Endodermal cell (in vitro differentiated cells): ENCODE measurements around the gene CYP26B1. TPM values are rescaled to one million over a fixed set of nuclear protein-coding genes. Genes with fewer than 3 reads are reported as not detected.

Experiments
- DNase-seq: peaks from one replicate; pipeline ENCODE4 v3.0.0-alpha.2; 2017
- H3K27ac ChIP-seq: 2 replicates; pipeline ENCODE4 v1.5.1; 2013; ENCODE audit warnings: mild to moderate bottlenecking, low read depth, low read length, moderate library complexity
- H3K27me3 ChIP-seq: 2 replicates; pipeline ENCODE4 v1.6.1; 2013; ENCODE audit warnings: mild to moderate bottlenecking, low read length, moderate library complexity; ENCODE audit not compliant: insufficient read depth, control insufficient read depth, poor library complexity, severe bottlenecking
- H3K36me3 ChIP-seq: 2 replicates; pipeline ENCODE4 v1.7.0; 2013; ENCODE audit warnings: mild to moderate bottlenecking, low read length, moderate library complexity; ENCODE audit not compliant: control insufficient read depth, insufficient read depth
- H3K4me1 ChIP-seq: one replicate; pipeline ENCODE4 v1.7.0; 2013; ENCODE audit warnings: low read length; ENCODE audit not compliant: control insufficient read depth, insufficient read depth
- H3K4me3 ChIP-seq: 2 replicates; pipeline ENCODE4 v1.5.1; 2013; ENCODE audit warnings: mild to moderate bottlenecking, low read length, moderate library complexity
- H3K9ac ChIP-seq: 2 replicates; pipeline ENCODE4 v1.6.1; 2013; ENCODE audit warnings: mild to moderate bottlenecking, low read length, moderate library complexity; ENCODE audit not compliant: poor library complexity, severe bottlenecking; ENCODE audit errors: extremely low read depth
- H3K9me3 ChIP-seq: 2 replicates; pipeline ENCODE4 v1.6.1; 2013; ENCODE audit warnings: mild to moderate bottlenecking, low read length, moderate library complexity; ENCODE audit not compliant: control insufficient read depth
- H3K27ac Mint-ChIP-seq: 2 replicates; pipeline ENCODE4 v1.8.0; 2020; ENCODE audit warnings: mixed read lengths
- H3K27me3 Mint-ChIP-seq: 2 replicates; pipeline ENCODE4 v1.8.0; 2021; ENCODE audit warnings: mild to moderate bottlenecking, mixed read lengths; ENCODE audit not compliant: insufficient read depth
- H3K36me3 Mint-ChIP-seq: 2 replicates; pipeline ENCODE4 v1.8.0; 2020; ENCODE audit warnings: low read depth, mixed read lengths
- H3K4me1 Mint-ChIP-seq: 2 replicates; pipeline ENCODE4 v1.8.0; 2020; ENCODE audit warnings: mixed read lengths
- H3K4me3 Mint-ChIP-seq: 2 replicates; pipeline ENCODE4 v1.8.0; 2020; ENCODE audit warnings: mild to moderate bottlenecking, moderate library complexity, mixed read lengths
- H3K9me3 Mint-ChIP-seq: 2 replicates; pipeline ENCODE4 v1.8.0; 2020; ENCODE audit warnings: mild to moderate bottlenecking, mixed read lengths
- WGBS, 2 experiments: methylation state at CpG; one replicate each; pipeline versions ENCODE4 v1.1.5 to v1.1.7; 2013; ENCODE audit warnings: missing lambda C conversion rate in 2 of 2, mixed read lengths in 1 of 2; ENCODE audit not compliant: insufficient coverage in 1 of 2, insufficient read length in 1 of 2; 5-methylcytosine and 5-hydroxymethylcytosine counted together
- total RNA-seq, 2 donors: library from RNA; stranded (reverse); fragmentation: NEBNext Ultra II Directional in 1 of 2; extraction: Animal tissue kit (Norgen Biotek cat#: 25700) in 1 of 2; gene quantifications; 2 replicates in 1 of 2; 3 replicates in 1 of 2; pipeline ENCODE4 v1.2.1, GENCODE V29; 2021
- TF ChIP-seq, protein P1 (sequence below): fragments of 200-600 bp; sonication (generic); conservative IDR thresholded peaks from 2 replicates; pipeline ENCODE4 v1.5.0; 2021; ENCODE audit warnings: antibody characterized with exemption, mild to moderate bottlenecking

The CYP26B1 gene
- total RNA-seq, 2 donors from 2014 or later: 0.09 to 0.91 TPM

DNA sequence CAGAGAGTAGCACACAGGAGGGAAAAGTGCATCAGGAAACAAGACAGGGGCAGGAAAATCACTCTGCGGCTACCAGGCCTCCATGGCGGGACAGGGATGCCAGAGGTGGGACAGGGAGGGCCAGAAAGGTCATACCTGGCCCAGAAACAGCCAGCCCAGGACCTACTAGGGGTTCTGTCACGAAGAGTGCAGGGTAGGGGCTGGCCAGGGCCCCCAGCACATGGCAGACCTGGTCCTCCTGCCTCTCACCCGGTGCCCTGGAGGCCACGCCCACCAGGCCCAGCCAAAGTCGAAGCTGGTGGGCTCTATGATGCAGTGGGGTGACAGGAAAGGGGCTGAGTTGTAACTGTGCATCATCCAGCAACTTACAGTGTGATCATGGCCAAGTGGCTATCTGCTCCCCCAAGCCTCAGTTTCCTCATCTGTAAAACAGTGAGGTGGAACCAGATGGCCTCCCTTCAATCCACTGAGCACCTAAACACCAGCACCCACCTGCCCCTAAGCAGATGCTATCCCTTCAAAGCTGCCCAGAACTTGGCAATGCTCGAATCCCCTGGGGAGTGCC lies 10.6 kb downstream of the CYP26B1 start:
- no peaks in the 10 kb centered on the region for H3K4me1 Mint-ChIP-seq
- H3K4me1 ChIP-seq: no peaks in the 10 kb centered on the region
- DNase-seq: no peak
- no peaks in the 10 kb centered on the region for H3K36me3 Mint-ChIP-seq
- no peak overlapping the region for H3K4me3 Mint-ChIP-seq
- H3K9me3 Mint-ChIP-seq: no peaks in the 10 kb centered on the region
- TF ChIP-seq, protein P1, sequence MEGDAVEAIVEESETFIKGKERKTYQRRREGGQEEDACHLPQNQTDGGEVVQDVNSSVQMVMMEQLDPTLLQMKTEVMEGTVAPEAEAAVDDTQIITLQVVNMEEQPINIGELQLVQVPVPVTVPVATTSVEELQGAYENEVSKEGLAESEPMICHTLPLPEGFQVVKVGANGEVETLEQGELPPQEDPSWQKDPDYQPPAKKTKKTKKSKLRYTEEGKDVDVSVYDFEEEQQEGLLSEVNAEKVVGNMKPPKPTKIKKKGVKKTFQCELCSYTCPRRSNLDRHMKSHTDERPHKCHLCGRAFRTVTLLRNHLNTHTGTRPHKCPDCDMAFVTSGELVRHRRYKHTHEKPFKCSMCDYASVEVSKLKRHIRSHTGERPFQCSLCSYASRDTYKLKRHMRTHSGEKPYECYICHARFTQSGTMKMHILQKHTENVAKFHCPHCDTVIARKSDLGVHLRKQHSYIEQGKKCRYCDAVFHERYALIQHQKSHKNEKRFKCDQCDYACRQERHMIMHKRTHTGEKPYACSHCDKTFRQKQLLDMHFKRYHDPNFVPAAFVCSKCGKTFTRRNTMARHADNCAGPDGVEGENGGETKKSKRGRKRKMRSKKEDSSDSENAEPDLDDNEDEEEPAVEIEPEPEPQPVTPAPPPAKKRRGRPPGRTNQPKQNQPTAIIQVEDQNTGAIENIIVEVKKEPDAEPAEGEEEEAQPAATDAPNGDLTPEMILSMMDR: no peak
- H3K27ac Mint-ChIP-seq: no peak overlapping the region
- H3K27me3 ChIP-seq: peaks cover 40% of the 10 kb centered on the region
- no peak overlapping the region for H3K9ac ChIP-seq
- no peaks in the 10 kb centered on the region for H3K9me3 ChIP-seq
- no peak overlapping the region for H3K27ac ChIP-seq
- peaks cover 43% of the 10 kb centered on the region for H3K27me3 Mint-ChIP-seq
- no peaks in the 10 kb centered on the region for H3K36me3 ChIP-seq
- 72 to 74% methylated on average over 6 to 7 of the region's 7 CpGs for WGBS, 2 experiments
- H3K4me3 ChIP-seq: no peak overlapping the region

DNA sequence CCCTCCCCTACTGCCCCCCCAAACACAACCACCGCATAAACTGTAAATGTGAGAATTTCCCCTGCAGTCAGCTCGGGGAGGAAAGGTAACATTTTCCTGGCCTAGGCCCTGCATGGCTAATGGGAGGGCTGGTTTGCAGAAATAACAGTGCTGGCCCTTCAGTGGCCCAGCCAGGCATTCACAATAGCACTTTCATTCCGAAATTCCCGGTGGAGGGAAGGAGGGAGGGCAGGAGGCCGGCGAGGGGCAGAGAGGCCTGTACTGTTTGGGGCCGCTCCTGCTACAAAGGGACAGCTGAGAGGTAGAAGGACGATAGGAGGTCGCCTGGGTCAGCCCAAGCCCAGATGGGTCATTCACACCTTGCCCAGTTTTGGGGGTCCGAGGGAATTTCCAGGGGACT lies 11.3 kb downstream of the CYP26B1 start:
- Mint-ChIP-seq H3K27me3 (peaks cover 39% of the 10 kb centered on the region), H3K36me3 (no peaks in the 10 kb centered on the region), H3K9me3 (no peaks in the 10 kb centered on the region), H3K4me1 (no peaks in the 10 kb centered on the region), H3K4me3 (no peak overlapping the region), H3K27ac (no peak overlapping the region)
- Histone ChIP-seq H3K27me3 (peaks cover 33% of the 10 kb centered on the region), H3K4me1 (no peaks in the 10 kb centered on the region), H3K4me3 (no peak overlapping the region), H3K36me3 (no peaks in the 10 kb centered on the region), H3K27ac (no peak overlapping the region), H3K9me3 (no peaks in the 10 kb centered on the region), H3K9ac (no peak overlapping the region)
- 63 to 79% methylated on average over 5 to 10 of the region's 10 CpGs for WGBS, 2 experiments
- DNase-seq: peak; percentile 41
- TF ChIP-seq, protein P1: no peak

DNA sequence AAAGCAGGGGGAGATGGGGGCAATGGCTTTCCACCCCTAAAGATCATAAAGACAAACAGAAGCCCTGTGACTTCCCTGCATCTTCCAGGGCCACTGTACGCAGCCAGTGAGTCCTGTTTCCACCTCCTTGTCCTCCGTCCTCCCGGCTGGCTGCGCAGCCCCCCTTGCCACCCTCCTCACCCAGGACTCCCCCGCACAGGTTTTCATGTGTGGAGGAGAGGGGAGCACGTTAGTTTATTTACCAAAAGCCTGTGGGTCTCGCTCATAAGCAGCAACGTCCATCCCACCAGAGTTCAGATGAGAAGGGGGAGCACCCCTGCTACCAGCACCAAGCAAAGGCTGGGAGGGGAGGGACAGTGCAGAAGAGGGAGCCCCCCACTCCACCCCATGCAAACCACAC lies 11.7 kb downstream of the CYP26B1 start:
- Histone ChIP-seq H3K9ac (no peak overlapping the region), H3K4me1 (no peaks in the 10 kb centered on the region), H3K4me3 (no peak overlapping the region), H3K27me3 (peaks cover 32% of the 10 kb centered on the region), H3K36me3 (no peaks in the 10 kb centered on the region), H3K27ac (no peak overlapping the region), H3K9me3 (no peaks in the 10 kb centered on the region)
- no peak overlapping the region for H3K4me3 Mint-ChIP-seq
- H3K4me1 Mint-ChIP-seq: no peaks in the 10 kb centered on the region
- no peaks in the 10 kb centered on the region for H3K9me3 Mint-ChIP-seq
- TF ChIP-seq, protein P1: no peak
- no peaks in the 10 kb centered on the region for H3K36me3 Mint-ChIP-seq
- WGBS, 2 experiments: 94% methylated on average over 7 of the region's 8 CpGs; no CpG with 5 or more reads in 1 of the 2 experiments
- no peak overlapping the region for H3K27ac Mint-ChIP-seq
- DNase-seq: no peak
- H3K27me3 Mint-ChIP-seq: peaks cover 36% of the 10 kb centered on the region
